ENCODE measurements around the gene WFIKKN2. TPM values are rescaled to one million over a fixed set of nuclear protein-coding genes. Genes with fewer than 3 reads are reported as not detected.

The WFIKKN2 gene
- polyA plus RNA-seq, 2 of the 4 experiments (the other 2 are of a cell fraction) = not detected

DNA sequence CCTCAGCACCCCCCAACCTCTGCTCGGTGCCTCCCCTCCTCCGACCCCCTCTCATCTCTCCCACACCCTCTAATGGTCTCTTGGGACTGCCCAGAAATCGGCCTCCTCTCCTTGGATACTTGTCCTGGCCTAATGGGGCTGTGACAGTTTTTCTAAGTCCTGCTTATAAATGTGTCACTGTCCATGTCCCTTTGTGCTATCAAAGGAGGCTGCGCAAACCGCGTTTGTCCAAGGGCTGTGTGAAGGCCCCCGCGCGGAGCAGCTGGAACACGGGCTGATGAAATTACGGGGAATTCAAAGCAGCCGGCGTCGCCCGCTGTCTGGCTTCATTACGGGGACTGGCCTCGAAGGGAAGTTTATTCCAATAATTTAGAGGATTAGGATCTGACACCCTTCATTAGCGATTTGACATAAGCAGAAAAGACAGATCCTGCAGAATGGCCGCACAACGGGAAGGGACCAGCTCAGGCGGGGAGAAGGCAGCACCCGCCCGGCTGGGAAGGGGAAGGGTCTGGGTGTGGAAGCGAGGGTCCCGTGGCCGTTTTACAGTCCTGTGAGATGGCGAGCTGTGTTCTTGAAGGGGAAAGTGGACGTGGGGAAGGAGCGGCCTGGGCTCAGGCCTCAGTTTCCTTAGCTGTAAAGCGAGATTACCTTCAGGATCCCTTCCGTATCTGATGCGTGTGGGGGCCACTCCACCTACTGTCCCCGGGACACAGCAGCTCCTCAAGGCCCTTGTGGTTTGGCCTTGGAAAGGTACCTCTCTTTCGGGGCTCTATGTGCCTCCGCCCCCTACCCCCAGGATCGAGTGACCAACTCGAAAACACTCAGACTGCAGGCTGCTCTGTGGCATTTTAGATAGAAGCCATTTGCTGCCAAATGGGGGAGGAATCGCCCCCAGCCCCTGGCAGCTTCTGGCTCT, 1.6 kb upstream of the WFIKKN2 start:
- ChIA-PET POLR2A (no interaction called here), CTCF (interaction anchor here (0.9 to 12.3 kb wide), 12 partner anchors 8 to 361 kb away, joined by 3 to 111 read pairs (median 5); no protein-coding TSS in a partner anchor)
- WGBS (ENCODE audit: missing lambda C conversion rate) = 80% methylated on average over 37 of the region's 38 CpGs
- no peak for ATAC-seq
- Histone ChIP-seq H3K4me3 (no peak overlapping the region), H3K27ac (no peak overlapping the region), H3K4me1 (no peaks in the 10 kb centered on the region), H3K9me3 (no peaks in the 10 kb centered on the region), H3K4me2 (no peak overlapping the region)
- no peak for DNase-seq (ENCODE audit: low read depth in 1 of 2, low spot score in 1 of 2)
- no peak for FAIRE-seq
- TF ChIP-seq POLR2A (IDR thresholded peaks at IDR 0.05; ENCODE audit: low read length) (no peak), RCOR1 (IDR thresholded peaks at IDR 0.05; ENCODE audit: low read depth, low read length) (no peak), NR3C1 (IDR thresholded peaks at IDR 0.05) (no peak), CBX2 (IDR thresholded peaks at IDR 0.05; ENCODE audit: borderline replicate concordance, low read depth) (no peak), SREBF2 (IDR thresholded peaks at IDR 0.05) (no peak), KDM1A (IDR thresholded peaks at IDR 0.05; ENCODE audit: low read depth) (no peak), BHLHE40 (IDR thresholded peaks at IDR 0.05; ENCODE audit: low read depth, low read length) (no peak), RAD21 (conservative IDR thresholded peaks at IDR 0.05 in 1 of 2, IDR thresholded peaks at IDR 0.05 in 1 of 2) (no peak), CHD2 (IDR thresholded peaks at IDR 0.05; ENCODE audit: low read length, partially characterized antibody) (no peak), CEBPB (IDR thresholded peaks at IDR 0.05) (no peak), SMC3 (IDR thresholded peaks at IDR 0.05) (no peak), MYC (IDR thresholded peaks at IDR 0.05; ENCODE audit: borderline replicate concordance, low read length) (no peak), TFCP2L1 (CRISPR knock-in tag; IDR thresholded peaks at IDR 0.05) (no peak)
- TF ChIP-seq, protein P1, sequence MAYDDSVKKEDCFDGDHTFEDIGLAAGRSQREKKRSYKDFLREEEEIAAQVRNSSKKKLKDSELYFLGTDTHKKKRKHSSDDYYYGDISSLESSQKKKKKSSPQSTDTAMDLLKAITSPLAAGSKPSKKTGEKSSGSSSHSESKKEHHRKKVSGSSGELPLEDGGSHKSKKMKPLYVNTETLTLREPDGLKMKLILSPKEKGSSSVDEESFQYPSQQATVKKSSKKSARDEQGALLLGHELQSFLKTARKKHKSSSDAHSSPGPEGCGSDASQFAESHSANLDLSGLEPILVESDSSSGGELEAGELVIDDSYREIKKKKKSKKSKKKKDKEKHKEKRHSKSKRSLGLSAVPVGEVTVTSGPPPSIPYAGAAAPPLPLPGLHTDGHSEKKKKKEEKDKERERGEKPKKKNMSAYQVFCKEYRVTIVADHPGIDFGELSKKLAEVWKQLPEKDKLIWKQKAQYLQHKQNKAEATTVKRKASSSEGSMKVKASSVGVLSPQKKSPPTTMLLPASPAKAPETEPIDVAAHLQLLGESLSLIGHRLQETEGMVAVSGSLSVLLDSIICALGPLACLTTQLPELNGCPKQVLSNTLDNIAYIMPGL (CRISPR knock-in tag; IDR thresholded peaks at IDR 0.05; ENCODE audit: borderline replicate concordance) = no peak
- TF ChIP-seq, protein P2, sequence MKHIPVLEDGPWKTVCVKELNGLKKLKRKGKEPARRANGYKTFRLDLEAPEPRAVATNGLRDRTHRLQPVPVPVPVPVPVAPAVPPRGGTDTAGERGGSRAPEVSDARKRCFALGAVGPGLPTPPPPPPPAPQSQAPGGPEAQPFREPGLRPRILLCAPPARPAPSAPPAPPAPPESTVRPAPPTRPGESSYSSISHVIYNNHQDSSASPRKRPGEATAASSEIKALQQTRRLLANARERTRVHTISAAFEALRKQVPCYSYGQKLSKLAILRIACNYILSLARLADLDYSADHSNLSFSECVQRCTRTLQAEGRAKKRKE (CRISPR knock-in tag; IDR thresholded peaks at IDR 0.05; ENCODE audit: low read depth) = no peak
- TF ChIP-seq, protein P3, sequence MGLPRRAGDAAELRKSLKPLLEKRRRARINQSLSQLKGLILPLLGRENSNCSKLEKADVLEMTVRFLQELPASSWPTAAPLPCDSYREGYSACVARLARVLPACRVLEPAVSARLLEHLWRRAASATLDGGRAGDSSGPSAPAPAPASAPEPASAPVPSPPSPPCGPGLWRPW (IDR thresholded peaks at IDR 0.05) = no peak
- TF ChIP-seq, protein P4, sequence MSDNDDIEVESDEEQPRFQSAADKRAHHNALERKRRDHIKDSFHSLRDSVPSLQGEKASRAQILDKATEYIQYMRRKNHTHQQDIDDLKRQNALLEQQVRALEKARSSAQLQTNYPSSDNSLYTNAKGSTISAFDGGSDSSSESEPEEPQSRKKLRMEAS (IDR thresholded peaks at IDR 0.05) = no peak

DNA sequence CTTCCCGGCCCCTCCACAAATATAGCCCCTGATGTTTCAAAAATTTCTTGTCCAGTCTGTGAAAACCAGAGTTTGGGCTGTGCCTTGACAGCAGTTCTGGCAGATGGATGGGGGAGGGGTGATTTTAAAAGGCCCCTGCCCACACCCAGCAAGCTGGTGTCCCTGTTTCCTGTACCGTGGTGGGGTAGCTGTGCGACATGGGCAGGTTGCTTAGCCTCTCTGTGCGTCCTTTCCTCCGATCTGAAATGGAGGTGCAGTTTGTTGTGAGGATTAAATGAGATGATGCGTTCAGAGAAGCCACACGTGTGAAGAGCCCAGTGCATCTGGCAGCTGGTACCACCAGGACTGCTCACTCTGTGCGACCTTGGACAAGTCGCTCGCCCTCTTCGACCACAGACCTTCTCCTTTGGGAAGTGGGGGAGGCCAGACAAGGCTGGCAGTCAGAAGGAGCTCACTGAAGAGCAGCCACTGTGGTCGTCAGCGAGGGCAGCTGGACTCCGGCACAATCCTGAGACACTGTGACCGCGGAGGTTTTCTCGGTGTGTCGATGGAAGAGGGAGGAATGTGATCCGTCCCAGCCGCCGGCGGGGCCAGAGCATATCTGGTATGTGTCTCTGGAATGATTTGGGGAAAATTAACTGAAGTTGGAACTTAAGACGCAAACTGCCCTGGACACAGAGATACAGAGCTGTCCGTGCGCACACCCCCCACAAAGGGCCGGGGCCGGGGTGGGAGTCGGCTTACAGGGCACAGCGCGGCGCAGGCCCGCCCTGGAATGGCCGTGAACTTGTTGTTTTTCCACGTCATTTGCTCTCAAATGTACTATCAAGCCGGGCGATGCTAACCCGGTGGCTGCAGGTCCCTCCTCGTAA, 721 bp upstream of the WFIKKN2 start:
- POLR2A ChIA-PET = no interaction called here
- no peak overlapping the region for H3K4me3 ChIP-seq
- 77% methylated on average over 38 of the region's 38 CpGs for WGBS (ENCODE audit: missing lambda C conversion rate)
- TF ChIP-seq, protein P5, sequence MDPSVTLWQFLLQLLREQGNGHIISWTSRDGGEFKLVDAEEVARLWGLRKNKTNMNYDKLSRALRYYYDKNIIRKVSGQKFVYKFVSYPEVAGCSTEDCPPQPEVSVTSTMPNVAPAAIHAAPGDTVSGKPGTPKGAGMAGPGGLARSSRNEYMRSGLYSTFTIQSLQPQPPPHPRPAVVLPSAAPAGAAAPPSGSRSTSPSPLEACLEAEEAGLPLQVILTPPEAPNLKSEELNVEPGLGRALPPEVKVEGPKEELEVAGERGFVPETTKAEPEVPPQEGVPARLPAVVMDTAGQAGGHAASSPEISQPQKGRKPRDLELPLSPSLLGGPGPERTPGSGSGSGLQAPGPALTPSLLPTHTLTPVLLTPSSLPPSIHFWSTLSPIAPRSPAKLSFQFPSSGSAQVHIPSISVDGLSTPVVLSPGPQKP (IDR thresholded peaks at IDR 0.05; ENCODE audit: low read depth, low read length) = no peak
- no peak for TF ChIP-seq POLR2A (IDR thresholded peaks at IDR 0.05; ENCODE audit: low read length)
- peak; percentile 6 for TF ChIP-seq ZFP36 (IDR thresholded peaks at IDR 0.05; ENCODE audit: borderline replicate concordance, partially characterized antibody)
- TF ChIP-seq RARB (CRISPR knock-in tag; IDR thresholded peaks at IDR 0.05) = no peak
- no peak for TF ChIP-seq NFE2L2 (conservative IDR thresholded peaks at IDR 0.05; ENCODE audit: low read length)
- H3K4me1 ChIP-seq = no peaks in the 10 kb centered on the region
- no peak for DNase-seq (ENCODE audit: low read depth in 1 of 2, low spot score in 1 of 2)
- no peak overlapping the region for H3K27ac ChIP-seq
- no peak for ATAC-seq
- CTCF ChIA-PET = interaction anchor here (0.7 to 12.3 kb wide), 14 partner anchors 8 to 665 kb away, joined by 3 to 111 read pairs (median 4); partner anchors contain the start of gene RSAD1
- no peak for FAIRE-seq
- H3K9me3 ChIP-seq = no peaks in the 10 kb centered on the region
- no peak overlapping the region for H3K4me2 ChIP-seq

Data from A549 (cell line).